Measurements from ENCODE around the gene APOL6.
"Not testable (repeated sequence)": the region's sequence is repeated elsewhere in the genome, so short reads cannot be mapped to it uniquely, and the experiment has no call there.

APOL6 gene

GRCh38 chr22:35677460-35678187 is 29.4 kb downstream of the APOL6 start:
- no peak for DNase-seq (ENCODE audit: low read depth in 2 of 2)

GRCh38 chr22:35678836-35679235 is 30.6 kb downstream of the APOL6 start:
- no peak for DNase-seq (ENCODE audit: low read depth in 2 of 2)

- DNase-seq (ENCODE audit: low read depth in 2 of 2) = peak in 1 of 2 donors; percentile 50
Measured at GRCh38 chr22:35679492-35679891, 31.2 kb downstream of the APOL6 start.

GRCh38 chr22:35681454-35682052 is 33.3 kb downstream of the APOL6 start:
- no peak for DNase-seq (ENCODE audit: low read depth in 2 of 2)

GRCh38 chr22:35683560-35683959 is 35.3 kb downstream of the APOL6 start:
- no peak for DNase-seq (ENCODE audit: low read depth in 2 of 2)

GRCh38 chr22:35684270-35684700 is 36.0 kb downstream of the APOL6 start:
- no peak for DNase-seq (ENCODE audit: low read depth in 2 of 2)

- DNase-seq (ENCODE audit: low read depth in 2 of 2) = no peak
Measured at GRCh38 chr22:35684732-35685131, 36.5 kb downstream of the APOL6 start.

- DNase-seq (ENCODE audit: low read depth in 2 of 2) = no peak
Measured at GRCh38 chr22:35685731-35686130, 37.5 kb downstream of the APOL6 start.

- DNase-seq (ENCODE audit: low read depth in 2 of 2) = no peak
Measured at GRCh38 chr22:35686298-35686697, 38.1 kb downstream of the APOL6 start.

- DNase-seq (ENCODE audit: low read depth in 2 of 2) = no peak
Measured at GRCh38 chr22:35687461-35687860, 39.2 kb downstream of the APOL6 start.

GRCh38 chr22:35688913-35689675 is 40.8 kb downstream of the APOL6 start:
- no peak for DNase-seq (ENCODE audit: low read depth in 2 of 2)

GRCh38 chr22:35690001-35690400 is 41.8 kb downstream of the APOL6 start:
- DNase-seq (ENCODE audit: low read depth in 2 of 2) = no peak

GRCh38 chr22:35695202-35695601 is 47.0 kb downstream of the APOL6 start:
- no peak for DNase-seq (ENCODE audit: low read depth in 2 of 2)

- no peak for DNase-seq (ENCODE audit: low read depth in 2 of 2)
Measured at GRCh38 chr22:35697142-35697541, 48.9 kb downstream of the APOL6 start.

GRCh38 chr22:35699852-35700251 is 51.6 kb downstream of the APOL6 start:
- not testable (repeated sequence) for DNase-seq (ENCODE audit: low read depth in 2 of 2)

GRCh38 chr22:35703861-35704584 is 55.8 kb downstream of the APOL6 start:
- DNase-seq (ENCODE audit: low read depth in 2 of 2) = no peak

- DNase-seq (ENCODE audit: low read depth in 2 of 2) = no peak
Measured at GRCh38 chr22:35705141-35705540, 56.9 kb downstream of the APOL6 start.

- no peak for DNase-seq (ENCODE audit: low read depth in 2 of 2)
Measured at GRCh38 chr22:35708453-35708852, 60.2 kb downstream of the APOL6 start.

GRCh38 chr22:35708917-35709316 is 60.7 kb downstream of the APOL6 start:
- DNase-seq (ENCODE audit: low read depth in 2 of 2) = no peak

- DNase-seq (ENCODE audit: low read depth in 2 of 2) = no peak
Measured at GRCh38 chr22:35711336-35711735, 63.1 kb downstream of the APOL6 start.

GRCh38 chr22:35712672-35713071 is 64.4 kb downstream of the APOL6 start:
- no peak for DNase-seq (ENCODE audit: low read depth in 2 of 2)

GRCh38 chr22:35717572-35717971 is 69.3 kb downstream of the APOL6 start, which contains the start of gene APOL5:
Gene APOL5, plus strand, starts transcription at chr22:35717872. Its CDS starts 0 bp downstream, at chr22:35717872.
- DNase-seq (ENCODE audit: low read depth in 2 of 2) = no peak

Measured in stimulated activated CD4-positive, alpha-beta T cell treated with anti-CD3 and anti-CD28 coated beads, Interleukin-1b, Interleukin-23, amount 100 ng/mL, for 1 hour (primary cell).